ENCODE data around the gene AMIGO3. TPM values are rescaled to one million over a fixed set of nuclear protein-coding genes. Genes with fewer than 3 reads are reported as not detected.

Gene AMIGO3
- total RNA-seq, 4 donors from 2014 or later: 1.3 to 2.2 TPM; not detected in 2

- peaks cover 10 to 66% (median 12%) of the 10 kb centered on the region in 3 donors for H3K36me3 ChIP-seq
- TF ChIP-seq, protein P1, sequence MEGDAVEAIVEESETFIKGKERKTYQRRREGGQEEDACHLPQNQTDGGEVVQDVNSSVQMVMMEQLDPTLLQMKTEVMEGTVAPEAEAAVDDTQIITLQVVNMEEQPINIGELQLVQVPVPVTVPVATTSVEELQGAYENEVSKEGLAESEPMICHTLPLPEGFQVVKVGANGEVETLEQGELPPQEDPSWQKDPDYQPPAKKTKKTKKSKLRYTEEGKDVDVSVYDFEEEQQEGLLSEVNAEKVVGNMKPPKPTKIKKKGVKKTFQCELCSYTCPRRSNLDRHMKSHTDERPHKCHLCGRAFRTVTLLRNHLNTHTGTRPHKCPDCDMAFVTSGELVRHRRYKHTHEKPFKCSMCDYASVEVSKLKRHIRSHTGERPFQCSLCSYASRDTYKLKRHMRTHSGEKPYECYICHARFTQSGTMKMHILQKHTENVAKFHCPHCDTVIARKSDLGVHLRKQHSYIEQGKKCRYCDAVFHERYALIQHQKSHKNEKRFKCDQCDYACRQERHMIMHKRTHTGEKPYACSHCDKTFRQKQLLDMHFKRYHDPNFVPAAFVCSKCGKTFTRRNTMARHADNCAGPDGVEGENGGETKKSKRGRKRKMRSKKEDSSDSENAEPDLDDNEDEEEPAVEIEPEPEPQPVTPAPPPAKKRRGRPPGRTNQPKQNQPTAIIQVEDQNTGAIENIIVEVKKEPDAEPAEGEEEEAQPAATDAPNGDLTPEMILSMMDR (IDR thresholded peaks at IDR 0.05): no peak
- no peak for TF ChIP-seq POLR2A (IDR thresholded peaks at IDR 0.05)
- no peaks in the 10 kb centered on the region for H3K27me3 ChIP-seq
- WGBS, 2 donors: 39 to 67% methylated on average over 4 of the region's 4 CpGs
- H3K27ac ChIP-seq: no peak overlapping the region
- no peak overlapping the region for H3K4me3 ChIP-seq
- H3K9me3 ChIP-seq: no peaks in the 10 kb centered on the region
- peaks cover 0 to 5% (median 0%) of the 10 kb centered on the region in 3 donors for H3K4me1 ChIP-seq
- DNase-seq: no peak
- intact Hi-C loops (cut with DNase I): loop anchor here (10.0 kb wide), 1 partner anchor 138 kb away; no protein-coding TSS in a partner anchor
These were observed 12.4 kb downstream of the AMIGO3 start for GRCh38 chr3:49707113-49707480.

- Histone ChIP-seq H3K4me3 (no peak overlapping the region), H3K4me1 (peaks cover 0 to 5% (median 0%) of the 10 kb centered on the region in 3 donors), H3K27ac (no peak overlapping the region), H3K36me3 (peaks cover 10 to 68% (median 12%) of the 10 kb centered on the region in 3 donors), H3K9me3 (no peaks in the 10 kb centered on the region), H3K27me3 (no peaks in the 10 kb centered on the region)
- TF ChIP-seq, protein P1 (IDR thresholded peaks at IDR 0.05): no peak
- TF ChIP-seq POLR2A (IDR thresholded peaks at IDR 0.05): no peak
- no peak for DNase-seq
- 89 to 100% methylated on average over 2 to 5 of the region's 9 CpGs for WGBS, 2 donors
- intact Hi-C loops (cut with DNase I): loop anchor here (10.0 kb wide), 1 partner anchor 138 kb away; no protein-coding TSS in a partner anchor
These were observed 12.9 kb downstream of the AMIGO3 start for GRCh38 chr3:49706456-49707112.

- Histone ChIP-seq H3K36me3 (peaks cover 10 to 72% (median 12%) of the 10 kb centered on the region in 3 donors), H3K27ac (no peak overlapping the region), H3K27me3 (no peaks in the 10 kb centered on the region), H3K4me3 (no peak overlapping the region), H3K9me3 (no peaks in the 10 kb centered on the region), H3K4me1 (peaks cover 0 to 5% (median 0%) of the 10 kb centered on the region in 3 donors)
- WGBS, 2 donors: 96% methylated on average over 4 of the region's 17 CpGs; no CpG with 5 or more reads in 1 of the 2 donors
- intact Hi-C loops (cut with DNase I): loop anchor here (10.0 kb wide), 1 partner anchor 139 kb away; no protein-coding TSS in a partner anchor
- TF ChIP-seq, protein P1 (IDR thresholded peaks at IDR 0.05): no peak
- no peak for TF ChIP-seq POLR2A (IDR thresholded peaks at IDR 0.05)
- DNase-seq: no peak
These were observed 14.0 kb downstream of the AMIGO3 start for GRCh38 chr3:49705390-49705960.

DNA sequence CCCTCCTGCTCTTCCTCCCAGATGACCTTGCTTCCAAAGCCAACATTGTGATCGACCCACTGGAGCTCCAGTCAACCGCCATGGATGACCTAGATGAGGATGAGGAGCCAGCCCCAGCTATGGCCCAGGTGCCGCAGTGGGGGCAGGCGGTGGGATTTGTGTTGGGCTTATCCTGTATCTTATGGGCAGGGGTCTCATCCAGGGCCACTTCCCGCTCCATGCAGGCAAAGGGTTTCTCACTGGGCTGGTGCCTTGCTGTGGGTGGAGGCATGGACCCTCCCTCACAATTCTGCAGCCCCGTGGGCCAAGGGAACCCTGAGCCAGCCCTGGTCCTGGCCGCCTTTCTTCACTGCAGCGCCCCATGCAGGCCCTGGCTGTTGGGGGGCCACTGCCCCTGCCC is 14.9 kb downstream of the AMIGO3 start:
- DNase-seq: no peak
- no peaks in the 10 kb centered on the region for H3K9me3 ChIP-seq
- intact Hi-C loops (cut with DNase I): loop anchor here (10.0 kb wide), 1 partner anchor 140 kb away; no protein-coding TSS in a partner anchor
- WGBS, 2 donors: no CpG with 5 or more reads among the region's 8 CpGs
- no peak for TF ChIP-seq POLR2A (IDR thresholded peaks at IDR 0.05)
- TF ChIP-seq, protein P1 (IDR thresholded peaks at IDR 0.05): no peak
- no peak overlapping the region for H3K27ac ChIP-seq
- peaks cover 0 to 5% (median 0%) of the 10 kb centered on the region in 3 donors for H3K4me1 ChIP-seq
- peaks cover 10 to 80% (median 15%) of the 10 kb centered on the region in 3 donors for H3K36me3 ChIP-seq
- no peaks in the 10 kb centered on the region for H3K27me3 ChIP-seq
- no peak overlapping the region for H3K4me3 ChIP-seq

GRCh38 chr3:49703956-49704355 is 15.5 kb downstream of the AMIGO3 start:
- Histone ChIP-seq H3K4me3 (no peak overlapping the region), H3K27ac (no peak overlapping the region), H3K27me3 (no peaks in the 10 kb centered on the region), H3K36me3 (peaks cover 10 to 87% (median 15%) of the 10 kb centered on the region in 3 donors), H3K4me1 (peaks cover 0 to 5% (median 0%) of the 10 kb centered on the region in 3 donors), H3K9me3 (no peaks in the 10 kb centered on the region)
- TF ChIP-seq, protein P1 (IDR thresholded peaks at IDR 0.05): no peak
- TF ChIP-seq POLR2A (IDR thresholded peaks at IDR 0.05): no peak
- intact Hi-C loops (cut with DNase I): loop anchor here (10.0 kb wide), 1 partner anchor 141 kb away; no protein-coding TSS in a partner anchor
- WGBS, 2 donors: 89 to 97% methylated on average over 7 of the region's 7 CpGs
- DNase-seq: no peak
